Bone marrow (tissue), 2 donors: ENCODE data around the gene IFNA17.
A peak's percentile ranks its signal among the peaks of the same experiment; 100 is the strongest.
"Not testable (repeated sequence)": the region's sequence is repeated elsewhere in the genome, so short reads cannot be mapped to it uniquely, and the experiment has no call there.

Experiments
- DNase-seq, 2 donors: peaks; one replicate each; lab custom pipeline; 2025; lab: John Stamatoyannopoulos, UW

IFNA17 gene

GRCh38 chr9:21228122-21228521, at the start of gene IFNA17:
Gene IFNA17, minus strand, starts transcription at chr9:21228222. Its CDS starts 49 bp downstream, at chr9:21228173.
- no peak for DNase-seq

GRCh38 chr9:21268347-21268657, 40.3 kb upstream of the IFNA17 start:
- no peak for DNase-seq

- no peak for DNase-seq
These were observed 39.7 kb upstream of the IFNA17 start for GRCh38 chr9:21267485-21268346.

GRCh38 chr9:21266733-21267484, 38.9 kb upstream of the IFNA17 start:
- DNase-seq, result no peak

GRCh38 chr9:21265421-21266189, 37.6 kb upstream of the IFNA17 start:
- no peak for DNase-seq

- peak in 1 of 2 donors; percentile 36 for DNase-seq
These were observed 27.7 kb upstream of the IFNA17 start for GRCh38 chr9:21255538-21256212.

GRCh38 chr9:21252721-21253547, 24.9 kb upstream of the IFNA17 start:
- peak in 1 of 2 donors; percentile 82 for DNase-seq

- DNase-seq, result no peak
These were observed 23.6 kb upstream of the IFNA17 start for GRCh38 chr9:21251638-21252037.

- DNase-seq, result no peak
These were observed 23.2 kb upstream of the IFNA17 start for GRCh38 chr9:21251190-21251589.

- no peak for DNase-seq
These were observed 16.8 kb upstream of the IFNA17 start for GRCh38 chr9:21244836-21245235.

- no peak for DNase-seq
These were observed 11.9 kb upstream of the IFNA17 start, which contains the start of gene IFNA14 for GRCh38 chr9:21239911-21240310. Gene IFNA14, minus strand, starts transcription at chr9:21240005. Its CDS starts 70 bp downstream, at chr9:21239935.

GRCh38 chr9:21236360-21236714, 8.3 kb upstream of the IFNA17 start:
- DNase-seq, result not testable (repeated sequence)

GRCh38 chr9:21235468-21236359, 7.7 kb upstream of the IFNA17 start:
- DNase-seq, result peak in 1 of 2 donors; percentile 70

- DNase-seq, result no peak
These were observed 6.2 kb upstream of the IFNA17 start for GRCh38 chr9:21234153-21234687.

- DNase-seq, result no peak
These were observed 5.2 kb upstream of the IFNA17 start for GRCh38 chr9:21233258-21233657.

GRCh38 chr9:21217211-21217610, 10.8 kb downstream of the IFNA17 start, which contains the start of gene IFNA16:
Gene IFNA16, minus strand, starts transcription at chr9:21217311. Its CDS starts 6 bp downstream, at chr9:21217305.
- not testable (repeated sequence) for DNase-seq

- not testable (repeated sequence) for DNase-seq
These were observed 14.4 kb downstream of the IFNA17 start for GRCh38 chr9:21213411-21214326.

- not testable (repeated sequence) for DNase-seq
These were observed 15.9 kb downstream of the IFNA17 start for GRCh38 chr9:21212160-21212559.
